MM.1S (cell line): ENCODE results near the gene PADI6.

Experiments
- DNase-seq: peaks from one replicate; pipeline ENCODE4 v3.0.0-alpha.2; 2015
- H2AFZ ChIP-seq: fragments of 300-600 bp; sonication (generic); 2 replicates; pipeline ENCODE4 v1.6.0; 2016; ENCODE audit warnings: antibody characterized with exemption, low read length
- H3F3A ChIP-seq: fragments of 300-600 bp; sonication (generic); 2 replicates; pipeline ENCODE4 v1.6.1; 2016; ENCODE audit warnings: mild to moderate bottlenecking, antibody characterized with exemption, low read length, moderate library complexity, mixed read lengths; ENCODE audit not compliant: insufficient read depth
- H3K27ac ChIP-seq: fragments of 300-600 bp; sonication (generic); 2 replicates; pipeline ENCODE4 v1.5.1; 2016; ENCODE audit warnings: mild to moderate bottlenecking, low read length
- H3K27me3 ChIP-seq: fragments of 300-600 bp; sonication (generic); replicated peaks from 2 replicates; pipeline ENCODE4 v1.6.0; 2016; ENCODE audit warnings: low read length; ENCODE audit not compliant: insufficient read depth
- H3K36me3 ChIP-seq: fragments of 300-600 bp; sonication (generic); replicated peaks from 2 replicates; pipeline ENCODE4 v1.6.1; 2016; ENCODE audit warnings: mild to moderate bottlenecking, low read length, mixed read lengths; ENCODE audit not compliant: insufficient read depth
- H3K4me1 ChIP-seq: fragments of 300-600 bp; sonication (generic); 2 replicates; pipeline ENCODE4 v1.6.1; 2016; ENCODE audit warnings: low read length, mixed read lengths
- H3K4me2 ChIP-seq: fragments of 300-600 bp; sonication (generic); 2 replicates; pipeline ENCODE4 v1.6.0; 2016; ENCODE audit warnings: low read depth, low read length
- H3K4me3 ChIP-seq: fragments of 300-600 bp; sonication (generic); 2 replicates; pipeline ENCODE4 v1.5.1; 2016; ENCODE audit warnings: low read length, mixed read lengths
- H3K79me2 ChIP-seq: fragments of 300-600 bp; sonication (generic); 2 replicates; pipeline ENCODE4 v1.6.1; 2016; ENCODE audit warnings: mixed run types, low read length, mixed read lengths
- H3K9ac ChIP-seq: fragments of 300-600 bp; sonication (generic); 2 replicates; pipeline ENCODE4 v1.6.1; 2016; ENCODE audit warnings: low read length, mixed read lengths
- H3K9me2 ChIP-seq: fragments of 300-600 bp; sonication (generic); replicated peaks from 2 replicates; pipeline ENCODE4 v1.6.1; 2016; ENCODE audit warnings: mild to moderate bottlenecking, low read length, mixed read lengths; ENCODE audit not compliant: insufficient read depth
- H3K9me3 ChIP-seq: fragments of 300-600 bp; sonication (generic); replicated peaks from 2 replicates; pipeline ENCODE4 v1.6.1; 2016; ENCODE audit warnings: mild to moderate bottlenecking, low read length, mixed read lengths; ENCODE audit not compliant: insufficient read depth
- H4K20me1 ChIP-seq: fragments of 300-600 bp; sonication (generic); 2 replicates; pipeline ENCODE4 v1.6.1; 2016; ENCODE audit warnings: mild to moderate bottlenecking, low read length, moderate library complexity, mixed read lengths; ENCODE audit not compliant: insufficient read depth
- CTCF ChIP-seq: fragments of 300-600 bp; sonication (generic); IDR thresholded peaks from 2 replicates; pipeline ENCODE4 v1.5.1; 2016; ENCODE audit warnings: antibody characterized with exemption, low read length, mixed read lengths
- EZH2 ChIP-seq: fragments of 300-600 bp; sonication (generic); optimal IDR thresholded peaks from 2 replicates; pipeline ENCODE3; 2017; ENCODE audit warnings: low read depth, mild to moderate bottlenecking, antibody characterized with exemption, low read length, mixed read lengths
- EZH2phosphoT487 ChIP-seq: fragments of 300-600 bp; sonication (generic); IDR thresholded peaks from 2 replicates; pipeline ENCODE4 v1.6.1; 2018; ENCODE audit warnings: antibody characterized with exemption, low read length

Gene PADI6

DNA sequence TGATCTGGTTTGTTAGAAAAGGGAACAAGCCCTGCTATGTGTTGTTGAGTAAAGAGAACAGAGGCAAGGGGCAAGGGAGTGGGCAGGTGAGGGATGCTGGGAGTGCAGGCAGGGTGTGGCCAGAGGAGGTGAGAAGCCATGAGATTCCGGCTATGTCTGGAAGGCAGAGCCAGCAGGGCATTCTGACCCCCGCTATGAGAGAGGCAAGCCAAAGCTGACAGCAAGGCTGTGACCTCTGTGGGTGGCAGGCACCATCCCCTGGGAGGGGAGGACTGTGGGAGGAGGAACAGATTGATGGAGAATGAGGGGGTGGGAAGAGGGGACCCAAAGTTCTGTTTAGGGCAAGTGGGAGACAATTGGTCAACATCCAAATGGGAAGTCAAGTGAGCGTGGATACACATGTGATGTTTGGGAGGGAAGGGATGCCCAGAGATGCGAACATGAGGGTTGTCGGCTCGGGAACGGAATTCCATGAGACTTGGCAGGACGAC is 19.5 kb upstream of the PADI6 start:
- no peak overlapping the region for H3K9ac ChIP-seq
- H2AFZ ChIP-seq, result no peak overlapping the region
- no peak for TF ChIP-seq CTCF
- TF ChIP-seq EZH2phosphoT487, result no peak
- no peak for TF ChIP-seq EZH2
- no peak overlapping the region for H3K4me3 ChIP-seq
- no peak overlapping the region for H3K4me2 ChIP-seq
- no peak for DNase-seq
- H4K20me1 ChIP-seq, result no peaks in the 10 kb centered on the region
- no peaks in the 10 kb centered on the region for H3K9me2 ChIP-seq
- no peaks in the 10 kb centered on the region for H3K9me3 ChIP-seq
- peaks cover 99% of the 10 kb centered on the region for H3K27me3 ChIP-seq
- H3K79me2 ChIP-seq, result no peaks in the 10 kb centered on the region
- no peaks in the 10 kb centered on the region for H3F3A ChIP-seq
- no peaks in the 10 kb centered on the region for H3K4me1 ChIP-seq
- no peaks in the 10 kb centered on the region for H3K36me3 ChIP-seq
- H3K27ac ChIP-seq, result no peak overlapping the region

DNA sequence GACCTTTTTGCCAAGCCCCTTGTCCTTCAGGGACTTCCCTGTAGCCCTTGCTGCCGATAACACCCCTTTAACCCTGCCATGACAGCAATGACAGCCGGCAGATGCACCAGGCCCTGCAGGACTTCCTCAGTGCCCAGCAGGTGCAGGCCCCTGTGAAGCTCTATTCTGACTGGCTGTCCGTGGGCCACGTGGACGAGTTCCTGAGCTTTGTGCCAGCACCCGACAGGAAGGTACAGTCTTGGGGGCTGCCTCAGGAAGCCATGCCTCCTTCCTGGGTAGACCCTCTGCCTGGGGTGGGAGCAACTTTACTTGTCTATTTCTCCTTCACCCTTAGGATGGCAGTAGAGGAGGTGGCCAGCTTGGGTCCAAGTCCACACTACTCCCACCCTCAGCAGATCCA is 16.1 kb upstream of the PADI6 start:
- Histone ChIP-seq H3K27ac (no peak overlapping the region), H3K9ac (no peak overlapping the region), H3K79me2 (no peaks in the 10 kb centered on the region), H3K27me3 (peaks cover 90% of the 10 kb centered on the region), H3K9me3 (no peaks in the 10 kb centered on the region), H3K4me1 (no peaks in the 10 kb centered on the region), H4K20me1 (no peaks in the 10 kb centered on the region), H3K4me2 (no peak overlapping the region), H2AFZ (no peak overlapping the region), H3K36me3 (no peaks in the 10 kb centered on the region), H3K4me3 (no peak overlapping the region), H3K9me2 (no peaks in the 10 kb centered on the region), H3F3A (no peaks in the 10 kb centered on the region)
- TF ChIP-seq EZH2, result no peak
- no peak for TF ChIP-seq CTCF
- no peak for TF ChIP-seq EZH2phosphoT487
- DNase-seq, result no peak

DNA sequence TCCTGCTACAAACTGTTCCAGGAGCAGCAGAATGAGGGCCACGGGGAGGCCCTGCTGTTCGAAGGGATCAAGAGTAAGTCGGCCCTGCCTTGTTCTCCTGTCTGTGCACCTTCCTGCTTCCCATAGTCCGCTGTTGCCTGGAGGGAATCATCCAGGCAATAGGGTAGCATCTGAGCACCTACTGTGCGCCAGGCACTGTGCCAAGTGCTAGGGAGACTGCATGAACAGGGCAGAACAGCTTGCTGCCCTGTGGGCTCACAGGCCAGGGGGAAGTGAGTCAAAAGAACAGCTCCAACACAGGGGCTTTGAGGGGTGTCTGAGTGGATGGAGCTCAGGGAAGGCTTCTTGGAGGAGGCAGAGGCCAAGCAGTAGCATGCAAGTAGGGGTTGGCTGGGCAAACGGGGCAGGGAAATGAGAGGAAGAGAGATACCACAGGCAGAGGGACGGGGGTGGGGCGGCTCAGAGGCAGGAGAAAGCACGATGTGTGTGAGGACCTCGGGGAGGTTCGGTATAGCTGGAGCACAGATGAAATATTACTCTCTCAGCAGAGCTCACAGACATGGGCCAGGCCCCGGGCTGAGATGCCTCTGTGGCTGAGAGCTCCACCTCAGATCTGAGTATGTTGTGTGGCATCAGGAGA is 15.5 kb upstream of the PADI6 start:
- Histone ChIP-seq H3K4me3 (no peak overlapping the region), H3K27ac (no peak overlapping the region), H3K9ac (no peak overlapping the region), H3K4me1 (no peaks in the 10 kb centered on the region), H3K4me2 (no peak overlapping the region), H4K20me1 (no peaks in the 10 kb centered on the region), H3K36me3 (no peaks in the 10 kb centered on the region), H3K9me3 (no peaks in the 10 kb centered on the region), H3K27me3 (peaks cover 90% of the 10 kb centered on the region), H2AFZ (no peak overlapping the region), H3K79me2 (no peaks in the 10 kb centered on the region), H3K9me2 (no peaks in the 10 kb centered on the region), H3F3A (no peaks in the 10 kb centered on the region)
- no peak for DNase-seq
- TF ChIP-seq CTCF (no peak), EZH2 (no peak), EZH2phosphoT487 (no peak)
